GM19397 (cell line): ENCODE measurements around the gene VPS37D.
"Not testable (repeated sequence)": the region's sequence is repeated elsewhere in the genome, so short reads cannot be mapped to it uniquely, and the experiment has no call there.

Experiments
- ATAC-seq: cut with Tn5 transposase; IDR thresholded peaks from one replicate; pipeline ENCODE4 v1.9.1; 2021; ENCODE audit warnings: mild to moderate bottlenecking, moderate library complexity; ENCODE audit not compliant: unreplicated experiment

VPS37D gene

GRCh38 chr7:73645643-73646174 is 21.9 kb upstream of the VPS37D start:
- no peak for ATAC-seq

- ATAC-seq = no peak
These were observed 20.6 kb upstream of the VPS37D start for GRCh38 chr7:73646785-73647724.

- ATAC-seq = no peak
These were observed 19.7 kb upstream of the VPS37D start for GRCh38 chr7:73647725-73648592.

GRCh38 chr7:73648593-73649332 is 18.9 kb upstream of the VPS37D start:
- no peak for ATAC-seq

GRCh38 chr7:73649576-73649975 is 18.1 kb upstream of the VPS37D start:
- ATAC-seq = no peak

GRCh38 chr7:73650524-73650923 is 17.1 kb upstream of the VPS37D start:
- no peak for ATAC-seq

- ATAC-seq = no peak
These were observed 15.1 kb upstream of the VPS37D start for GRCh38 chr7:73652541-73652949.

- not testable (repeated sequence) for ATAC-seq
These were observed 12.3 kb upstream of the VPS37D start for GRCh38 chr7:73655309-73655708.

- ATAC-seq = no peak
These were observed 7.6 kb upstream of the VPS37D start for GRCh38 chr7:73659983-73660382.

- ATAC-seq = not testable (repeated sequence)
These were observed 7.0 kb upstream of the VPS37D start for GRCh38 chr7:73660594-73660993.

GRCh38 chr7:73663033-73663432 is 4.6 kb upstream of the VPS37D start:
- ATAC-seq = no peak

- no peak for ATAC-seq
These were observed 663 bp downstream of the VPS37D start for GRCh38 chr7:73668103-73668885.

GRCh38 chr7:73668886-73669230 is 1.2 kb downstream of the VPS37D start:
- no peak for ATAC-seq

- ATAC-seq = no peak
These were observed 1.7 kb downstream of the VPS37D start for GRCh38 chr7:73669288-73669701.

GRCh38 chr7:73669858-73670385 is 2.3 kb downstream of the VPS37D start:
- no peak for ATAC-seq

GRCh38 chr7:73671322-73671661 is 3.7 kb downstream of the VPS37D start:
- no peak for ATAC-seq

GRCh38 chr7:73671857-73672445 is 4.3 kb downstream of the VPS37D start:
- ATAC-seq = no peak

GRCh38 chr7:73674468-73675124 is 7.0 kb downstream of the VPS37D start:
- no peak for ATAC-seq

- not testable (repeated sequence) for ATAC-seq
These were observed 8.4 kb downstream of the VPS37D start for GRCh38 chr7:73676062-73676461.
